GM23338 (cell line): ENCODE data around the gene PLD1. TPM values are rescaled to one million over a fixed set of nuclear protein-coding genes. Genes with fewer than 3 reads are reported as not detected.

Source experiments
- EZH2 ChIP-seq: fragments of 200-600 bp; sonication (generic); IDR thresholded peaks from one replicate; pipeline ENCODE4 v1.8.0; 2017; ENCODE audit warnings: antibody characterized with exemption, mild to moderate bottlenecking, low read depth; ENCODE audit not compliant: unreplicated experiment
- EZH2phosphoT487 ChIP-seq: fragments of 200-600 bp; sonication (generic); IDR thresholded peaks from one replicate; pipeline ENCODE4 v1.8.1; 2018; ENCODE audit warnings: antibody characterized with exemption; ENCODE audit not compliant: unreplicated experiment
- ZNF114 ChIP-seq: fragments of 250-450 bp; sonication (Bioruptor Pico); IDR thresholded peaks from 2 replicates; pipeline ENCODE4 v1.5.0; 2020; ENCODE audit warnings: mild to moderate bottlenecking, moderate library complexity
- ZNF331 ChIP-seq: fragments of 250-450 bp; sonication (Bioruptor Pico); IDR thresholded peaks from 2 replicates; pipeline ENCODE4 v1.5.0; 2020; ENCODE audit warnings: low read depth, mild to moderate bottlenecking, moderate library complexity
- polyA plus RNA-seq: library from polyadenylated mRNA; unstranded; fragments of >200 nt; fragmentation: Nextera tagmentation; extraction: Ambion mirVana; gene quantifications from 2 replicates; pipeline ENCODE4 v1.2.1, GENCODE V29; 2016
- total RNA-seq: library from RNA; depleted of rRNA; stranded (reverse); fragments of >200 nt; shearing (Covaris generic); gene quantifications from 2 replicates; pipeline ENCODE4 v1.2.3, GENCODE V29; 2014
- TF ChIP-seq, protein P1 (sequence below): fragments of 250-450 bp; sonication (Bioruptor Pico); IDR thresholded peaks from 2 replicates; pipeline ENCODE4 v1.5.0; 2020; ENCODE audit warnings: mild to moderate bottlenecking, moderate library complexity
- TF ChIP-seq, protein P2 (sequence below), 2 experiments: fragments of 200-600 bp in 1 of 2; sonication (generic) in 1 of 2; conservative IDR thresholded peaks; 2 replicates each; pipeline versions ENCODE4 v1.5.1 to v1.6.1; 2016 to 2017; ENCODE audit warnings: antibody characterized with exemption in 2 of 2, low read depth in 2 of 2, mild to moderate bottlenecking in 2 of 2, moderate library complexity in 1 of 2
- TF ChIP-seq, protein P3 (sequence below): IDR thresholded peaks from 2 replicates; pipeline ENCODE4 v1.6.1; 2016; ENCODE audit warnings: antibody characterized with exemption

Gene PLD1
- total and polyA plus RNA-seq, 2 experiments from 2014 or later: 1.4 to 2.2 TPM

DNA sequence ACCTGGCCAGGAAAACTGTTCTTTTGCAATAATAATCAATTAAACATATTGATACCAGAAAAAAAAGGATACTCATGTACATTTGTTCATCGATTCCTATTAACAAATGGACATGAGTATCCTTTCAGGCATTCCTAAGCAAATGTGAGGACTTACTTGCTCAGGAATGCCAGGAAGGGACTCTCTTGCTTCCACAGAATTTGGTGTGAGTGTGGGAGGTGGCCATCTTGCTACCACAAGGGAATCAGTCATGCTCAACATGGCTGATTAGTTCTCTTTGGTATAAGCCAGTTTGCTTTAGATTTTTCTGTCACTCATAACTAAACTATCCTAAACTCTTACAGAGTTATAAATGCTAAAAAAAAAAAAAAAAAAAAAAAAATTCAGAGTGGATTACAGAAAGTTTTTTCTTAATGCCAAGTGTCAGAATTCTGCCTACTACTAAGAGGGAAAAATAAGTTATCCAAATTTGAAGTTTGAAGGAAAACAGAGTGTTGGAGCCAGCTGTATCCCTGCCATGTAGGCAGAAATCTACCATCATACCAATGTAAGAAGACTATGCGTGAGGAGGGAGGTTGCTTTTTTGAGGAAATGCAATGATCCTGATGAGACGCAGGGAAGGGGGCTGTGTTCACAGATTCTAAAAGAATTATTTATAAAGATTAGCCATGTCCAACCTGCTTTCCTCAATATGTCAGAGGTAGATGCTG is 98.7 kb downstream of the PLD1 start (continued):
- TF ChIP-seq, protein P1, sequence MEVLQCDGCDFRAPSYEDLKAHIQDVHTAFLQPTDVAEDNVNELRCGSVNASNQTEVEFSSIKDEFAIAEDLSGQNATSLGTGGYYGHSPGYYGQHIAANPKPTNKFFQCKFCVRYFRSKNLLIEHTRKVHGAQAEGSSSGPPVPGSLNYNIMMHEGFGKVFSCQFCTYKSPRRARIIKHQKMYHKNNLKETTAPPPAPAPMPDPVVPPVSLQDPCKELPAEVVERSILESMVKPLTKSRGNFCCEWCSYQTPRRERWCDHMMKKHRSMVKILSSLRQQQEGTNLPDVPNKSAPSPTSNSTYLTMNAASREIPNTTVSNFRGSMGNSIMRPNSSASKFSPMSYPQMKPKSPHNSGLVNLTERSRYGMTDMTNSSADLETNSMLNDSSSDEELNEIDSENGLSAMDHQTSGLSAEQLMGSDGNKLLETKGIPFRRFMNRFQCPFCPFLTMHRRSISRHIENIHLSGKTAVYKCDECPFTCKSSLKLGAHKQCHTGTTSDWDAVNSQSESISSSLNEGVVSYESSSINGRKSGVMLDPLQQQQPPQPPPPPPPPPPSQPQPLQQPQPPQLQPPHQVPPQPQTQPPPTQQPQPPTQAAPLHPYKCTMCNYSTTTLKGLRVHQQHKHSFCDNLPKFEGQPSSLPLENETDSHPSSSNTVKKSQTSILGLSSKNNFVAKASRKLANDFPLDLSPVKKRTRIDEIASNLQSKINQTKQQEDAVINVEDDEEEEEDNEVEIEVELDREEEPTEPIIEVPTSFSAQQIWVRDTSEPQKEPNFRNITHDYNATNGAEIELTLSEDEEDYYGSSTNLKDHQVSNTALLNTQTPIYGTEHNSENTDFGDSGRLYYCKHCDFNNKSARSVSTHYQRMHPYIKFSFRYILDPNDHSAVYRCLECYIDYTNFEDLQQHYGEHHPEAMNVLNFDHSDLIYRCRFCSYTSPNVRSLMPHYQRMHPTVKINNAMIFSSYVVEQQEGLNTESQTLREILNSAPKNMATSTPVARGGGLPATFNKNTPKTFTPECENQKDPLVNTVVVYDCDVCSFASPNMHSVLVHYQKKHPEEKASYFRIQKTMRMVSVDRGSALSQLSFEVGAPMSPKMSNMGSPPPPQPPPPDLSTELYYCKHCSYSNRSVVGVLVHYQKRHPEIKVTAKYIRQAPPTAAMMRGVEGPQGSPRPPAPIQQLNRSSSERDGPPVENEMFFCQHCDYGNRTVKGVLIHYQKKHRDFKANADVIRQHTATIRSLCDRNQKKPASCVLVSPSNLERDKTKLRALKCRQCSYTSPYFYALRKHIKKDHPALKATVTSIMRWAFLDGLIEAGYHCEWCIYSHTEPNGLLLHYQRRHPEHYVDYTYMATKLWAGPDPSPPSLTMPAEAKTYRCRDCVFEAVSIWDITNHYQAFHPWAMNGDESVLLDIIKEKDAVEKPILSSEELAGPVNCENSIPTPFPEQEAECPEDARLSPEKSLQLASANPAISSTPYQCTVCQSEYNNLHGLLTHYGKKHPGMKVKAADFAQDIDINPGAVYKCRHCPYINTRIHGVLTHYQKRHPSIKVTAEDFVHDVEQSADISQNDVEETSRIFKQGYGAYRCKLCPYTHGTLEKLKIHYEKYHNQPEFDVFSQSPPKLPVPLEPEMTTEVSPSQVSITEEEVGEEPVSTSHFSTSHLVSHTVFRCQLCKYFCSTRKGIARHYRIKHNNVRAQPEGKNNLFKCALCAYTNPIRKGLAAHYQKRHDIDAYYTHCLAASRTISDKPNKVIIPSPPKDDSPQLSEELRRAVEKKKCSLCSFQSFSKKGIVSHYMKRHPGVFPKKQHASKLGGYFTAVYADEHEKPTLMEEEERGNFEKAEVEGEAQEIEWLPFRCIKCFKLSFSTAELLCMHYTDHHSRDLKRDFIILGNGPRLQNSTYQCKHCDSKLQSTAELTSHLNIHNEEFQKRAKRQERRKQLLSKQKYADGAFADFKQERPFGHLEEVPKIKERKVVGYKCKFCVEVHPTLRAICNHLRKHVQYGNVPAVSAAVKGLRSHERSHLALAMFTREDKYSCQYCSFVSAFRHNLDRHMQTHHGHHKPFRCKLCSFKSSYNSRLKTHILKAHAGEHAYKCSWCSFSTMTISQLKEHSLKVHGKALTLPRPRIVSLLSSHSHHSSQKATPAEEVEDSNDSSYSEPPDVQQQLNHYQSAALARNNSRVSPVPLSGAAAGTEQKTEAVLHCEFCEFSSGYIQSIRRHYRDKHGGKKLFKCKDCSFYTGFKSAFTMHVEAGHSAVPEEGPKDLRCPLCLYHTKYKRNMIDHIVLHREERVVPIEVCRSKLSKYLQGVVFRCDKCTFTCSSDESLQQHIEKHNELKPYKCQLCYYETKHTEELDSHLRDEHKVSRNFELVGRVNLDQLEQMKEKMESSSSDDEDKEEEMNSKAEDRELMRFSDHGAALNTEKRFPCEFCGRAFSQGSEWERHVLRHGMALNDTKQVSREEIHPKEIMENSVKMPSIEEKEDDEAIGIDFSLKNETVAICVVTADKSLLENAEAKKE (CRISPR knock-in tag): no peak
- TF ChIP-seq, protein P2, sequence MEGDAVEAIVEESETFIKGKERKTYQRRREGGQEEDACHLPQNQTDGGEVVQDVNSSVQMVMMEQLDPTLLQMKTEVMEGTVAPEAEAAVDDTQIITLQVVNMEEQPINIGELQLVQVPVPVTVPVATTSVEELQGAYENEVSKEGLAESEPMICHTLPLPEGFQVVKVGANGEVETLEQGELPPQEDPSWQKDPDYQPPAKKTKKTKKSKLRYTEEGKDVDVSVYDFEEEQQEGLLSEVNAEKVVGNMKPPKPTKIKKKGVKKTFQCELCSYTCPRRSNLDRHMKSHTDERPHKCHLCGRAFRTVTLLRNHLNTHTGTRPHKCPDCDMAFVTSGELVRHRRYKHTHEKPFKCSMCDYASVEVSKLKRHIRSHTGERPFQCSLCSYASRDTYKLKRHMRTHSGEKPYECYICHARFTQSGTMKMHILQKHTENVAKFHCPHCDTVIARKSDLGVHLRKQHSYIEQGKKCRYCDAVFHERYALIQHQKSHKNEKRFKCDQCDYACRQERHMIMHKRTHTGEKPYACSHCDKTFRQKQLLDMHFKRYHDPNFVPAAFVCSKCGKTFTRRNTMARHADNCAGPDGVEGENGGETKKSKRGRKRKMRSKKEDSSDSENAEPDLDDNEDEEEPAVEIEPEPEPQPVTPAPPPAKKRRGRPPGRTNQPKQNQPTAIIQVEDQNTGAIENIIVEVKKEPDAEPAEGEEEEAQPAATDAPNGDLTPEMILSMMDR (conservative IDR thresholded peaks at IDR 0.05; ENCODE audit: low read depth in 2 of 2): no peak
- TF ChIP-seq EZH2phosphoT487 (no peak), ZNF114 (CRISPR knock-in tag) (no peak), ZNF331 (CRISPR knock-in tag) (no peak), EZH2 (no peak)
- TF ChIP-seq, protein P3, sequence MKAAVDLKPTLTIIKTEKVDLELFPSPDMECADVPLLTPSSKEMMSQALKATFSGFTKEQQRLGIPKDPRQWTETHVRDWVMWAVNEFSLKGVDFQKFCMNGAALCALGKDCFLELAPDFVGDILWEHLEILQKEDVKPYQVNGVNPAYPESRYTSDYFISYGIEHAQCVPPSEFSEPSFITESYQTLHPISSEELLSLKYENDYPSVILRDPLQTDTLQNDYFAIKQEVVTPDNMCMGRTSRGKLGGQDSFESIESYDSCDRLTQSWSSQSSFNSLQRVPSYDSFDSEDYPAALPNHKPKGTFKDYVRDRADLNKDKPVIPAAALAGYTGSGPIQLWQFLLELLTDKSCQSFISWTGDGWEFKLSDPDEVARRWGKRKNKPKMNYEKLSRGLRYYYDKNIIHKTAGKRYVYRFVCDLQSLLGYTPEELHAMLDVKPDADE: no peak
